Fibroblast of villous mesenchyme (primary cell): ENCODE results near the gene RELL1. TPM values are rescaled to one million over a fixed set of nuclear protein-coding genes. Genes with fewer than 3 reads are reported as not detected.

Experiments
- DNase-seq: peaks from one replicate; pipeline ENCODE4 v3.0.0-alpha.2; 2010; ENCODE audit warnings: low read depth
- H3K4me3 ChIP-seq: 2 replicates; pipeline ENCODE4 v1.5.1; 2011; ENCODE audit warnings: low read depth, mild to moderate bottlenecking, low read length
- total RNA-seq: library from RNA; depleted of rRNA; stranded (reverse); fragments of >200 nt; gene quantifications from 2 replicates; pipeline ENCODE4 v1.2.3, GENCODE V29; 2012
- TF ChIP-seq, protein P1 (sequence below): IDR thresholded peaks from 2 replicates; pipeline ENCODE4 v1.5.1; 2012; ENCODE audit warnings: low read depth, mild to moderate bottlenecking, low read length; ENCODE audit not compliant: insufficient read depth

RELL1 gene
- total RNA-seq, 1 donor = 66.5 TPM

DNA sequence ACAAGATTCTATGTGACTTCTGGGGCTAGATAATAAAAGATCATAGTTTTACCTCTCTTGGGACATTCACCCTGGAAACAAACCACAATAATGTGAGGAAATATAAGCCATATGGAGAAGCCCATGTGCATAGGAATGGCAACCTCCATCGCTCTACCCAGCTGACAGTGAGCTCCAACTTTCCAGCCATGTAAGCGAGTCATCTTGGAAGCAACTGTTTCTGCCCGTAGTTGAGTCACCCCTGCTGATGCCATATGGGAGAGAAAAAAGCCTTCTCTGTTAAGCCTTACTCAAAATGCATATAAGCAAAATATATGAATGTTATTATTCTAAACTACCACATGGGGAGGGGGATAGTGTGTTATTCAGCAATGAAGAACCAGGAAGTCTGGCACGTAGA lies 31.4 kb upstream of the RELL1 start:
- H3K4me3 ChIP-seq = no peak overlapping the region
- TF ChIP-seq, protein P1, sequence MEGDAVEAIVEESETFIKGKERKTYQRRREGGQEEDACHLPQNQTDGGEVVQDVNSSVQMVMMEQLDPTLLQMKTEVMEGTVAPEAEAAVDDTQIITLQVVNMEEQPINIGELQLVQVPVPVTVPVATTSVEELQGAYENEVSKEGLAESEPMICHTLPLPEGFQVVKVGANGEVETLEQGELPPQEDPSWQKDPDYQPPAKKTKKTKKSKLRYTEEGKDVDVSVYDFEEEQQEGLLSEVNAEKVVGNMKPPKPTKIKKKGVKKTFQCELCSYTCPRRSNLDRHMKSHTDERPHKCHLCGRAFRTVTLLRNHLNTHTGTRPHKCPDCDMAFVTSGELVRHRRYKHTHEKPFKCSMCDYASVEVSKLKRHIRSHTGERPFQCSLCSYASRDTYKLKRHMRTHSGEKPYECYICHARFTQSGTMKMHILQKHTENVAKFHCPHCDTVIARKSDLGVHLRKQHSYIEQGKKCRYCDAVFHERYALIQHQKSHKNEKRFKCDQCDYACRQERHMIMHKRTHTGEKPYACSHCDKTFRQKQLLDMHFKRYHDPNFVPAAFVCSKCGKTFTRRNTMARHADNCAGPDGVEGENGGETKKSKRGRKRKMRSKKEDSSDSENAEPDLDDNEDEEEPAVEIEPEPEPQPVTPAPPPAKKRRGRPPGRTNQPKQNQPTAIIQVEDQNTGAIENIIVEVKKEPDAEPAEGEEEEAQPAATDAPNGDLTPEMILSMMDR = no peak
- peak; percentile 40 for DNase-seq

- no peak overlapping the region for H3K4me3 ChIP-seq
- TF ChIP-seq, protein P1 = no peak
- DNase-seq = peak; percentile 62
Measured at GRCh38 chr4:37715889-37716402, 29.8 kb upstream of the RELL1 start.

DNA sequence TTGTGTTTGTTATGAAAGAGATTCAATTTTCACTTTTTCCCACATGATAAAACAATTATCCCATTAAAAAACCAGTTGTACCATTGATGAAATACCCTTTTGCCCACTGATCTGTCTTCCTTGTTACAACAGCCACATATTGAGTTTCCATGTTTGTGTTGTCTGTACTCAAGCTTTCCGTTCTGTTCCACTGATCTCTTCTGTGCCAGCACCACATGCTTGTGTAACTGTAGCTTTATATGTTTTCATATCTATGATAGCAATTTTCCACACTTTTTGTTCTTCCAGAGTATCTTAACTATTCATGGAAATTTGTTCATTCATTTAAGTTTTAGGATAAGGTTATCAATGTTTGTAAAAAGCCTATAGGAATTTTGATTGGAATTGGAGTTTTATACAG lies 24.3 kb upstream of the RELL1 start:
- TF ChIP-seq, protein P1 = no peak
- DNase-seq = no peak
- H3K4me3 ChIP-seq = no peak overlapping the region

DNA sequence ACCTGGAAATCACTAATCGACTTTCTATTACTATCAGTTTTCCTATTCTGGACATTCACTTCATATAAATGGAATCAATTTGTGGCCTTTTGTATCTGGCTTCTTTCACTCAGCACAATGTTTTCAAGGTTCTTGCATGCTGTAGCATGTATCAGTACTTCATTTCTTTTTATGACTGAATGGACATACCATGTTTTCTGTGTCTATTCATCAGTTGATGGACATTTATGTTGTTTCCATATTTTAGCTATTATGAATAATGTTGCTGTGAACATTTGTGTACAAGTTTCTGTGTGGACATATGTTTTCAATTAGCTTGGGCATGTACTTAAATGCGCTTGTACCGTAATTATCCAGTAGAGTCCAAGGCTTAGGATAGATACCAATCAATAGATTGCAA lies 19.9 kb upstream of the RELL1 start:
- TF ChIP-seq, protein P1 = no peak
- no peak overlapping the region for H3K4me3 ChIP-seq
- no peak for DNase-seq

GRCh38 chr4:37705571-37705970 lies 19.4 kb upstream of the RELL1 start:
- no peak for DNase-seq
- no peak overlapping the region for H3K4me3 ChIP-seq
- TF ChIP-seq, protein P1 = no peak

- TF ChIP-seq, protein P1 = no peak
- H3K4me3 ChIP-seq = no peak overlapping the region
- no peak for DNase-seq
Measured at GRCh38 chr4:37699868-37700481, 13.8 kb upstream of the RELL1 start.

DNA sequence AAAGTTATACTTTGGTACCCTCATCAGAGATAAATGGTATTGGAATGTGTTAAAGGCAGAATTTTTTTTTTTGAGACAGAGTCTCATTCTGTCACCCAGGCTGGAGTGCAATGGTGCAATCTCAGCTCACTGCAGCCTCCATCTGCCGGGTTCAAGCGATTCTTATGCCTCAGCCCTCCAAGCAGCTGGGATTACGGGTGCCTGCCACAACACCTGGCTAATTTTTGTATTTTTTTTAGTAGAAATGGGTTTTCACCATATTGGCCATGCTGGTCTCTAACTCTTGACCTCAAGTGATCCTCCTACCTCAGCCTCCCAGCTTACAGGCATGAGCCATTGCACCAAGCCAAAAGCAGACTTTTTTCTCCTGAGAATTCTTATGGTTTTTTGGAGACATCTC lies 11.4 kb upstream of the RELL1 start:
- H3K4me3 ChIP-seq = no peak overlapping the region
- TF ChIP-seq, protein P1 = no peak
- no peak for DNase-seq
